ENCODE data around the gene ZBTB7C. TPM values are rescaled to one million over a fixed set of nuclear protein-coding genes. Genes with fewer than 3 reads are reported as not detected.

Gene ZBTB7C
- total and polyA plus RNA-seq, 10 of the 15 experiments (the other 5 are each of a cell fraction or from before 2014, with no cell fraction given), result under 0.01 to 0.08 (median 0.01) TPM; not detected in 7

DNA sequence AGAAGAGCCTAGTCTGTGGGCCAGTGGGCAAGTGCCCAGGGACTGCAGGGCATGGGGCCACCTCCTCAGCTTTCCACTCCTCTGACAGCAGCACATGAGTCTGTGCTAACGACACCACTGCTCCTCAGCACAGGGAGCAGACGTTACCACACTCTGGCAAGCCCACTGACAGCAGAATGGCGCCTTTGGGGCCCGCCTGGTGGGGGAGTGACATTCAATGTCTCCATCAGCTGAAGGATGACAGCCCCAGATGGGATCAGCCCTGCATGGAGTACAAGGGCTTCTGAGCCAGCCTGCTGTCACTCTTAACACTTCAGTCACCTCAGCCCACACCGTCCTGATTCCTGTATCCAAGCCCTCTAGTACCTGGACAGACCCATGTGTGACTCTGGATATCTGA, 329.3 kb downstream of the ZBTB7C start:
- DNase-seq (ENCODE audit: low read depth, low spot score), result no peak
- ChIA-PET RAD21 (ENCODE audit: unreplicated experiment) (no interaction called here), POLR2A (no interaction called here), CTCF (no interaction called here), SMC1A (ENCODE audit: uncharacterized antibody, unreplicated experiment) (no interaction called here)
- Histone ChIP-seq H3K79me2 (ENCODE audit: control insufficient read depth, insufficient read depth, low read length) (no peaks in the 10 kb centered on the region), H3K4me2 (ENCODE audit: control insufficient read depth, insufficient read depth) (no peak overlapping the region), H3K9me3 (replicated peaks; ENCODE audit: control insufficient read depth, insufficient read depth, low read length) (no peaks in the 10 kb centered on the region), H3K27me3 (replicated peaks in 1 of 2; ENCODE audit: control insufficient read depth in 2 of 2, insufficient read depth in 2 of 2, low read length in 1 of 2) (peaks cover 3% of the 10 kb centered on the region in 2 experiments), H3K9ac (ENCODE audit: control insufficient read depth, insufficient read depth, low read length) (no peak overlapping the region), H3K36me3 (ENCODE audit: control insufficient read depth in 2 of 2, insufficient read depth in 2 of 2, low read length in 1 of 2) (no peaks in the 10 kb centered on the region), H3K4me1 (ENCODE audit: control insufficient read depth, insufficient read depth, low read length) (no peaks in the 10 kb centered on the region), H2AFZ (ENCODE audit: control insufficient read depth, low read depth, low read length) (no peak overlapping the region), H3K4me3 (no peak overlapping the region), H3K27ac (ENCODE audit: control insufficient read depth, insufficient read depth) (no peak overlapping the region), H4K20me1 (ENCODE audit: control insufficient read depth, insufficient read depth) (no peaks in the 10 kb centered on the region)
- no peak for ATAC-seq
- FAIRE-seq, result no peak
- in situ Hi-C loops (cut with MboI), result no loop called here
- no TSS peak for BruUV-seq (replicated peaks)
- 7% methylated on average over 5 of the region's 5 CpGs for WGBS (ENCODE audit: insufficient coverage, insufficient replicate concordance, low lambda C conversion rate, missing lambda C conversion rate)
- intact Hi-C loops (cut with micrococcal nuclease; ENCODE audit: unreplicated experiment), result no loop called here
- TF ChIP-seq FOXK2 (IDR thresholded peaks at IDR 0.05) (no peak), NFYB (IDR thresholded peaks at IDR 0.05; ENCODE audit: insufficient read depth, low read depth, low read length) (no peak), HDAC2 (IDR thresholded peaks at IDR 0.05) (no peak), TCF7 (IDR thresholded peaks at IDR 0.05; ENCODE audit: borderline replicate concordance) (no peak), TAF1 (IDR thresholded peaks at IDR 0.05; ENCODE audit: borderline replicate concordance, low read depth, low read length) (no peak), CREB1 (IDR thresholded peaks at IDR 0.05; ENCODE audit: low read depth) (no peak), YBX1 (IDR thresholded peaks at IDR 0.05) (no peak), JUNB (IDR thresholded peaks at IDR 0.05) (no peak), PML (IDR thresholded peaks at IDR 0.05; ENCODE audit: low read length) (no peak), STAT3 (IDR thresholded peaks at IDR 0.05; ENCODE audit: low read depth, low read length) (no peak), RCOR1 (conservative IDR thresholded peaks at IDR 0.05; ENCODE audit: low read depth, low read length) (no peak), ETV6 (conservative IDR thresholded peaks at IDR 0.05 in 1 of 2, IDR thresholded peaks at IDR 0.05 in 1 of 2; ENCODE audit: borderline replicate concordance in 1 of 2, low read depth in 1 of 2) (no peak), ZNF384 (IDR thresholded peaks at IDR 0.05; ENCODE audit: borderline replicate concordance, low read depth, low read length) (no peak), RELA (IDR thresholded peaks at IDR 0.05; ENCODE audit: borderline replicate concordance, partially characterized antibody) (no peak)
- TF ChIP-seq, protein P1, sequence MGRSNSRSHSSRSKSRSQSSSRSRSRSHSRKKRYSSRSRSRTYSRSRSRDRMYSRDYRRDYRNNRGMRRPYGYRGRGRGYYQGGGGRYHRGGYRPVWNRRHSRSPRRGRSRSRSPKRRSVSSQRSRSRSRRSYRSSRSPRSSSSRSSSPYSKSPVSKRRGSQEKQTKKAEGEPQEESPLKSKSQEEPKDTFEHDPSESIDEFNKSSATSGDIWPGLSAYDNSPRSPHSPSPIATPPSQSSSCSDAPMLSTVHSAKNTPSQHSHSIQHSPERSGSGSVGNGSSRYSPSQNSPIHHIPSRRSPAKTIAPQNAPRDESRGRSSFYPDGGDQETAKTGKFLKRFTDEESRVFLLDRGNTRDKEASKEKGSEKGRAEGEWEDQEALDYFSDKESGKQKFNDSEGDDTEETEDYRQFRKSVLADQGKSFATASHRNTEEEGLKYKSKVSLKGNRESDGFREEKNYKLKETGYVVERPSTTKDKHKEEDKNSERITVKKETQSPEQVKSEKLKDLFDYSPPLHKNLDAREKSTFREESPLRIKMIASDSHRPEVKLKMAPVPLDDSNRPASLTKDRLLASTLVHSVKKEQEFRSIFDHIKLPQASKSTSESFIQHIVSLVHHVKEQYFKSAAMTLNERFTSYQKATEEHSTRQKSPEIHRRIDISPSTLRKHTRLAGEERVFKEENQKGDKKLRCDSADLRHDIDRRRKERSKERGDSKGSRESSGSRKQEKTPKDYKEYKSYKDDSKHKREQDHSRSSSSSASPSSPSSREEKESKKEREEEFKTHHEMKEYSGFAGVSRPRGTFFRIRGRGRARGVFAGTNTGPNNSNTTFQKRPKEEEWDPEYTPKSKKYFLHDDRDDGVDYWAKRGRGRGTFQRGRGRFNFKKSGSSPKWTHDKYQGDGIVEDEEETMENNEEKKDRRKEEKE (IDR thresholded peaks at IDR 0.05), result no peak
- TF ChIP-seq, protein P2, sequence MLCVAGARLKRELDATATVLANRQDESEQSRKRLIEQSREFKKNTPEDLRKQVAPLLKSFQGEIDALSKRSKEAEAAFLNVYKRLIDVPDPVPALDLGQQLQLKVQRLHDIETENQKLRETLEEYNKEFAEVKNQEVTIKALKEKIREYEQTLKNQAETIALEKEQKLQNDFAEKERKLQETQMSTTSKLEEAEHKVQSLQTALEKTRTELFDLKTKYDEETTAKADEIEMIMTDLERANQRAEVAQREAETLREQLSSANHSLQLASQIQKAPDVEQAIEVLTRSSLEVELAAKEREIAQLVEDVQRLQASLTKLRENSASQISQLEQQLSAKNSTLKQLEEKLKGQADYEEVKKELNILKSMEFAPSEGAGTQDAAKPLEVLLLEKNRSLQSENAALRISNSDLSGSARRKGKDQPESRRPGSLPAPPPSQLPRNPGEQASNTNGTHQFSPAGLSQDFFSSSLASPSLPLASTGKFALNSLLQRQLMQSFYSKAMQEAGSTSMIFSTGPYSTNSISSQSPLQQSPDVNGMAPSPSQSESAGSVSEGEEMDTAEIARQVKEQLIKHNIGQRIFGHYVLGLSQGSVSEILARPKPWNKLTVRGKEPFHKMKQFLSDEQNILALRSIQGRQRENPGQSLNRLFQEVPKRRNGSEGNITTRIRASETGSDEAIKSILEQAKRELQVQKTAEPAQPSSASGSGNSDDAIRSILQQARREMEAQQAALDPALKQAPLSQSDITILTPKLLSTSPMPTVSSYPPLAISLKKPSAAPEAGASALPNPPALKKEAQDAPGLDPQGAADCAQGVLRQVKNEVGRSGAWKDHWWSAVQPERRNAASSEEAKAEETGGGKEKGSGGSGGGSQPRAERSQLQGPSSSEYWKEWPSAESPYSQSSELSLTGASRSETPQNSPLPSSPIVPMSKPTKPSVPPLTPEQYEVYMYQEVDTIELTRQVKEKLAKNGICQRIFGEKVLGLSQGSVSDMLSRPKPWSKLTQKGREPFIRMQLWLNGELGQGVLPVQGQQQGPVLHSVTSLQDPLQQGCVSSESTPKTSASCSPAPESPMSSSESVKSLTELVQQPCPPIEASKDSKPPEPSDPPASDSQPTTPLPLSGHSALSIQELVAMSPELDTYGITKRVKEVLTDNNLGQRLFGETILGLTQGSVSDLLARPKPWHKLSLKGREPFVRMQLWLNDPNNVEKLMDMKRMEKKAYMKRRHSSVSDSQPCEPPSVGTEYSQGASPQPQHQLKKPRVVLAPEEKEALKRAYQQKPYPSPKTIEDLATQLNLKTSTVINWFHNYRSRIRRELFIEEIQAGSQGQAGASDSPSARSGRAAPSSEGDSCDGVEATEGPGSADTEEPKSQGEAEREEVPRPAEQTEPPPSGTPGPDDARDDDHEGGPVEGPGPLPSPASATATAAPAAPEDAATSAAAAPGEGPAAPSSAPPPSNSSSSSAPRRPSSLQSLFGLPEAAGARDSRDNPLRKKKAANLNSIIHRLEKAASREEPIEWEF (IDR thresholded peaks at IDR 0.05; ENCODE audit: insufficient replicate concordance, low read depth, low read length), result no peak
- TF ChIP-seq, protein P3, sequence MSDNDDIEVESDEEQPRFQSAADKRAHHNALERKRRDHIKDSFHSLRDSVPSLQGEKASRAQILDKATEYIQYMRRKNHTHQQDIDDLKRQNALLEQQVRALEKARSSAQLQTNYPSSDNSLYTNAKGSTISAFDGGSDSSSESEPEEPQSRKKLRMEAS (IDR thresholded peaks at IDR 0.05; ENCODE audit: low read depth, low read length), result no peak
- TF ChIP-seq, protein P4, sequence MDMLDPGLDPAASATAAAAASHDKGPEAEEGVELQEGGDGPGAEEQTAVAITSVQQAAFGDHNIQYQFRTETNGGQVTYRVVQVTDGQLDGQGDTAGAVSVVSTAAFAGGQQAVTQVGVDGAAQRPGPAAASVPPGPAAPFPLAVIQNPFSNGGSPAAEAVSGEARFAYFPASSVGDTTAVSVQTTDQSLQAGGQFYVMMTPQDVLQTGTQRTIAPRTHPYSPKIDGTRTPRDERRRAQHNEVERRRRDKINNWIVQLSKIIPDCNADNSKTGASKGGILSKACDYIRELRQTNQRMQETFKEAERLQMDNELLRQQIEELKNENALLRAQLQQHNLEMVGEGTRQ (IDR thresholded peaks at IDR 0.05; ENCODE audit: borderline replicate concordance, low read depth, low read length), result no peak

All from GM12878 (cell line).